Activated CD4-positive, alpha-beta T cell treated with anti-CD3 and anti-CD28 coated beads, Interleukin-2, amount 10 ng/mL, durations not matched to agents 7 days and 5 days (primary cell): ENCODE measurements around the gene RBM46. TPM values are rescaled to one million over a fixed set of nuclear protein-coding genes. Genes with fewer than 3 reads are reported as not detected.

Experiments used
- CTCF ChIA-PET: fragments of 350-600 bp; sonication (Branson Sonifier 250); formaldehyde crosslinking; loops from one replicate; lab custom pipeline; 2021; ENCODE audit warnings: antibody characterized with exemption; lab: Charles Lee
- POLR2A ChIA-PET: fragments of 350-600 bp; sonication (Branson Sonifier 250); formaldehyde crosslinking; loops from one replicate; lab custom pipeline; 2021; ENCODE audit warnings: antibody characterized with exemption; lab: Charles Lee
- DNase-seq: peaks from one replicate; pipeline ENCODE4 v3.0.0-alpha.2; 2020
- H3K27ac Mint-ChIP-seq: one replicate; pipeline ENCODE4 v1.8.0; 2021; ENCODE audit warnings: mild to moderate bottlenecking, moderate library complexity, mixed read lengths
- H3K27me3 Mint-ChIP-seq: one replicate; pipeline ENCODE4 v1.8.0; 2021; ENCODE audit warnings: mixed read lengths
- H3K36me3 Mint-ChIP-seq: one replicate; pipeline ENCODE4 v1.8.0; 2021; ENCODE audit warnings: low read depth, mixed read lengths
- H3K4me1 Mint-ChIP-seq: one replicate; pipeline ENCODE4 v1.8.0; 2021; ENCODE audit warnings: mixed read lengths
- H3K4me3 Mint-ChIP-seq: one replicate; pipeline ENCODE4 v1.8.0; 2021; ENCODE audit warnings: mild to moderate bottlenecking, moderate library complexity, mixed read lengths
- H3K9me3 Mint-ChIP-seq: one replicate; pipeline ENCODE4 v1.8.0; 2021; ENCODE audit warnings: mixed read lengths
- total RNA-seq, 2 experiments: library from RNA; stranded (reverse); gene quantifications; one replicate each; pipeline ENCODE4 v1.2.3, GENCODE V29; 2021

The RBM46 gene
- total RNA-seq, 2 experiments from 2014 or later, result not detected

- Mint-ChIP-seq H3K27ac (no peak overlapping the region), H3K4me3 (no peak overlapping the region), H3K4me1 (no peaks in the 10 kb centered on the region), H3K27me3 (peaks cover 3% of the 10 kb centered on the region), H3K9me3 (no peaks in the 10 kb centered on the region), H3K36me3 (no peaks in the 10 kb centered on the region)
- DNase-seq, result no peak
- CTCF ChIA-PET, result no interaction called here
- POLR2A ChIA-PET, result no interaction called here
Measured at GRCh38 chr4:154757713-154758112, 23.4 kb upstream of the RBM46 start.

GRCh38 chr4:154760895-154761294 is 20.2 kb upstream of the RBM46 start:
- DNase-seq, result no peak
- Mint-ChIP-seq H3K36me3 (no peaks in the 10 kb centered on the region), H3K4me3 (no peak overlapping the region), H3K4me1 (no peaks in the 10 kb centered on the region), H3K27me3 (peaks cover 1% of the 10 kb centered on the region), H3K27ac (no peak overlapping the region), H3K9me3 (no peaks in the 10 kb centered on the region)
- CTCF ChIA-PET, result no interaction called here
- POLR2A ChIA-PET, result no interaction called here

DNA sequence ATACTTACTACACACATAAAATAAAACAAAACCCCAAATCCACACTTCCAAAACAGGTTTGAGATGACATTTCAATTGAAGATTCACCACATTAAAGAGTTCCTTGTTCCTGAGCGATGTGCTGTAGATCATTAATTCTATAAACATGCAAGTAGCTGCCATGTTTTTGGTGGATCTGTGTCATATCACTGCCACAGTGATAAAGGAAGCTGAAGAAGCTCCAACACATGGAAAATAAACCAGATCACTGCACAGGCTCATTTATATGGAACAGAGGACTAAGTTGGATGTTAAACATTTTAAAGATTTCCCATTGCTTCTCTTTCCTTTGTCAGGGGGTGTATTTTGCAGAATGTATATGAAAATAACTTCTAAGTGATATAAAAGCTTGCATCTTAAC is 2.8 kb upstream of the RBM46 start:
- H3K4me1 Mint-ChIP-seq, result no peaks in the 10 kb centered on the region
- no peak overlapping the region for H3K4me3 Mint-ChIP-seq
- no peaks in the 10 kb centered on the region for H3K36me3 Mint-ChIP-seq
- H3K27ac Mint-ChIP-seq, result no peak overlapping the region
- no peaks in the 10 kb centered on the region for H3K9me3 Mint-ChIP-seq
- ChIA-PET CTCF (no interaction called here), POLR2A (no interaction called here)
- no peak for DNase-seq
- peaks cover 15% of the 10 kb centered on the region for H3K27me3 Mint-ChIP-seq

- POLR2A ChIA-PET, result no interaction called here
- Mint-ChIP-seq H3K27ac (no peak overlapping the region), H3K9me3 (no peaks in the 10 kb centered on the region), H3K27me3 (peaks cover 18% of the 10 kb centered on the region), H3K4me1 (no peaks in the 10 kb centered on the region), H3K36me3 (no peaks in the 10 kb centered on the region), H3K4me3 (no peak overlapping the region)
- no peak for DNase-seq
- CTCF ChIA-PET, result no interaction called here
Measured at GRCh38 chr4:154779362-154779947, 1.6 kb upstream of the RBM46 start.

- Mint-ChIP-seq H3K4me3 (no peak overlapping the region), H3K4me1 (no peaks in the 10 kb centered on the region), H3K9me3 (no peaks in the 10 kb centered on the region), H3K36me3 (no peaks in the 10 kb centered on the region), H3K27me3 (peaks cover 11% of the 10 kb centered on the region), H3K27ac (no peak overlapping the region)
- DNase-seq, result no peak
- ChIA-PET CTCF (no interaction called here), POLR2A (no interaction called here)
Measured at GRCh38 chr4:154781983-154782293, 866 bp downstream of the RBM46 start.

DNA sequence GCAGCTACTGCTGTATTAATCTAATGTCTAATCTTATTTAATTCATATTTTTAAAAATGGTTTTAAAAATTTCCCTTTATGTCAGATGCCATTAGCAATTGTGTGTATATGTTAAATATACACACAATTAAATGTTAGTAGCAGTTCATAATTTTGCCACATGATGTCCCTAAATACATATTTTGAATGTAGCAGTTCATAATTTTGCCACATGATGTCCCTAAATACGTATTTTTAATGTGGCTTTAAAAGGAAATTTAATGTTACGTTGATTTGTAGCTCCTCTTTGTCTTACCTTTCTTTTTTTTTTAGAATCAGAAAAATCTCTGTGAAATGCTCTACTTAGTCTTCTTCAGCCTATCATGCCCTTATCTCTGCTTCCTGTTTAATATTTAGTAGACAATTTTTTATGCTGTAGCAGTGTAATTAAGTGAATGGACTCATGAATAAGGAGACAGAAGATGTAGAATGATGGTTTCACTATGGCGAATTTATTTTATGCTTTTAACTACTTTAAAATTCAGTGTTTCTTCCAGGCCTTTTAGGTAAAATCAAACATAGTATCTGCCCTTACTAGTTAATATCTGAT is 26.1 kb downstream of the RBM46 start:
- no peak for DNase-seq
- H3K36me3 Mint-ChIP-seq, result no peaks in the 10 kb centered on the region
- H3K27ac Mint-ChIP-seq, result no peak overlapping the region
- ChIA-PET CTCF (no interaction called here), POLR2A (no interaction called here)
- H3K4me3 Mint-ChIP-seq, result no peak overlapping the region
- H3K9me3 Mint-ChIP-seq, result no peaks in the 10 kb centered on the region
- H3K27me3 Mint-ChIP-seq, result peaks cover 2% of the 10 kb centered on the region
- no peaks in the 10 kb centered on the region for H3K4me1 Mint-ChIP-seq

DNA sequence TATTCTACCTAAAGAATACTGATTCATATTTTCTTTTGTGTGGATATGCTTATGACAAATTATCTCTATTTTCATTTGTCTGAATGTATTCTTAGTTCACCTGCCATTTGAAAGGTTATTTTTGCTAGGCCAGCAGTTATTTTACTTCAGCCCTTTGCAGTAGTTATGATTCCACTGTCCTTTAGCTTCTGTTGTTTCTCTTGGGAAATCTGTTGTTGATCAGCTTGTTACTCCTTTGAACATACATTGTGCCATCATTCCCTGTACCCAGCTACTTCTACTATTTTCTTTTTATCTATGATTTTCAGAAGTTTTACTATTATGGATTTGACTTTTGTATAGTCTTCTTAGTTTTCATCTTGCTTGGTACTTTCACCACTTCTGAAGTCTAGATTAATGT is 37.2 kb downstream of the RBM46 start:
- Mint-ChIP-seq H3K4me1 (no peaks in the 10 kb centered on the region), H3K9me3 (no peaks in the 10 kb centered on the region), H3K36me3 (no peaks in the 10 kb centered on the region), H3K4me3 (no peak overlapping the region), H3K27ac (no peak overlapping the region), H3K27me3 (peaks cover 8% of the 10 kb centered on the region)
- POLR2A ChIA-PET, result no interaction called here
- no peak for DNase-seq
- CTCF ChIA-PET, result no interaction called here

- H3K9me3 Mint-ChIP-seq, result no peaks in the 10 kb centered on the region
- H3K27ac Mint-ChIP-seq, result no peak overlapping the region
- ChIA-PET POLR2A (no interaction called here), CTCF (no interaction called here)
- peaks cover 10% of the 10 kb centered on the region for H3K27me3 Mint-ChIP-seq
- H3K4me3 Mint-ChIP-seq, result no peak overlapping the region
- H3K36me3 Mint-ChIP-seq, result no peaks in the 10 kb centered on the region
- H3K4me1 Mint-ChIP-seq, result no peaks in the 10 kb centered on the region
- no peak for DNase-seq
Measured at GRCh38 chr4:154822775-154823174, 41.7 kb downstream of the RBM46 start.

DNA sequence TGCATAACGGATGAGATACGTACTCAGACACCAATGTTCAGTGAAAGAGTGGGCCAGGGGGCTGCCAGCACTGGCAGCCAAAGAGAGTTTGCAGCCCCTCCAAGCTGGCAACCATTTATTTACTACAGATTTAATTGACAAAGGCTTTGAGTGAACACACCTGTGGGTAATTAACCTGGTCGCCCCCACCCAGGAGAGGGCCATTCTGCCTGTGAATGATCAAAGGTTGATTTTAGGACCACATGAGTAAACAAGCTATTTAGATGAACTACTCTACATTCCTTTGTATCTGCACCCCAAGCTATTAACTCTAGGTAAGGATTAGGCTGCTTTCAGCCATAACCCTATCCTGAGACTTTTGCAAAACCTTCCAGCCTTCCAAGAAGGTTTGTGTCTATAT is 55.0 kb downstream of the RBM46 start:
- H3K4me3 Mint-ChIP-seq, result no peak overlapping the region
- ChIA-PET CTCF (interaction anchor here (0.6 kb wide), 1 partner anchor 1404 kb away, joined by 4 read pairs; no protein-coding TSS in a partner anchor), POLR2A (no interaction called here)
- no peaks in the 10 kb centered on the region for H3K9me3 Mint-ChIP-seq
- no peaks in the 10 kb centered on the region for H3K36me3 Mint-ChIP-seq
- H3K27me3 Mint-ChIP-seq, result no peaks in the 10 kb centered on the region
- H3K4me1 Mint-ChIP-seq, result no peaks in the 10 kb centered on the region
- DNase-seq, result no peak
- H3K27ac Mint-ChIP-seq, result no peak overlapping the region

DNA sequence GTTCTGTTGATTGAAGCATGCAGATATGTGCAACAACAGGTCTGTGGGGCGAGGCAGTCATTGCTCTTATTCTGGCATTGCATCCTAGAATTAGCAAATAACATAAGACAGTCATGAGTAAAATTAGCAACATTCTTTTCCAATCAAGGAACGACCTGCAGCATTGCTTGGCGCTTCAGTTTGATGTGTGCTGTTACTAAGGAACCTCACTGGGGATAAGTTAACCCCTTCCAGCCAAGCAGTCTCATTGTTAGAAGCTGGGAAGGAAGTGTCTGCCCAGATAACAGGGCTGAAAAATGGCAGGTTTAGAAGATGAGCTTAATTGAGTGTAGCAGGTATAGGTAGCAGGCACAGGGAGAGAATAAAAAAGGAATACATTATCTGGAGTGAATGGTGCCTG is 55.4 kb downstream of the RBM46 start:
- no peaks in the 10 kb centered on the region for H3K4me1 Mint-ChIP-seq
- no peak overlapping the region for H3K27ac Mint-ChIP-seq
- no peak overlapping the region for H3K4me3 Mint-ChIP-seq
- H3K27me3 Mint-ChIP-seq, result no peaks in the 10 kb centered on the region
- CTCF ChIA-PET, result interaction anchor here (0.6 kb wide), 1 partner anchor 1403 kb away, joined by 4 read pairs; no protein-coding TSS in a partner anchor
- H3K36me3 Mint-ChIP-seq, result no peaks in the 10 kb centered on the region
- POLR2A ChIA-PET, result no interaction called here
- H3K9me3 Mint-ChIP-seq, result no peaks in the 10 kb centered on the region
- DNase-seq, result no peak

DNA sequence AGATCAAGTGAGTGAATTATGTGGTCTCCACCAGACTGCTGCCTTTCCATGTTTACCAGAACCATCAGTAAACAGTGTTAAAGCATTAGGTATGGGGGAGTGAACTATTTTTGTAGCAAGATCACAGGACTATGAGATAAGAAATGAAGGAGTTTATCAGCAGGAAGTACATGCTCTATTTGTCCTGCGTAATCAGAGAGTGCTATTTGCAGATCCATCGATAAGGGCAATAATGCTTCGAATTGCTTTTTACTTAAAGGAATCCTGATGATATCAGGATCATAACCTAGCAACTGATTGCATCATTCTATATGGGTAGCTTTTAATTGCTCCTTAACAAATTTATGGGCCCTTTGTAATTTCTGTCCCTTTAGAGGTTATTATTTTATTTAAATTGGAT is 57.1 kb downstream of the RBM46 start:
- ChIA-PET POLR2A (no interaction called here), CTCF (no interaction called here)
- Mint-ChIP-seq H3K36me3 (no peaks in the 10 kb centered on the region), H3K27ac (no peak overlapping the region), H3K4me1 (no peaks in the 10 kb centered on the region), H3K27me3 (no peaks in the 10 kb centered on the region), H3K4me3 (no peak overlapping the region), H3K9me3 (no peaks in the 10 kb centered on the region)
- no peak for DNase-seq

GRCh38 chr4:154838694-154839093 is 57.6 kb downstream of the RBM46 start:
- H3K27me3 Mint-ChIP-seq, result no peaks in the 10 kb centered on the region
- ChIA-PET POLR2A (no interaction called here), CTCF (interaction anchor here (1.5 kb wide), 1 partner anchor 10 kb away, joined by 3 read pairs; no protein-coding TSS in a partner anchor)
- no peak overlapping the region for H3K27ac Mint-ChIP-seq
- H3K9me3 Mint-ChIP-seq, result no peaks in the 10 kb centered on the region
- DNase-seq, result no peak
- no peaks in the 10 kb centered on the region for H3K36me3 Mint-ChIP-seq
- no peaks in the 10 kb centered on the region for H3K4me1 Mint-ChIP-seq
- no peak overlapping the region for H3K4me3 Mint-ChIP-seq

- H3K27ac Mint-ChIP-seq, result no peak overlapping the region
- no peaks in the 10 kb centered on the region for H3K36me3 Mint-ChIP-seq
- H3K4me3 Mint-ChIP-seq, result no peak overlapping the region
- H3K9me3 Mint-ChIP-seq, result no peaks in the 10 kb centered on the region
- ChIA-PET POLR2A (no interaction called here), CTCF (no interaction called here)
- no peaks in the 10 kb centered on the region for H3K27me3 Mint-ChIP-seq
- H3K4me1 Mint-ChIP-seq, result no peaks in the 10 kb centered on the region
- no peak for DNase-seq
Measured at GRCh38 chr4:154854362-154854761, 73.3 kb downstream of the RBM46 start.

DNA sequence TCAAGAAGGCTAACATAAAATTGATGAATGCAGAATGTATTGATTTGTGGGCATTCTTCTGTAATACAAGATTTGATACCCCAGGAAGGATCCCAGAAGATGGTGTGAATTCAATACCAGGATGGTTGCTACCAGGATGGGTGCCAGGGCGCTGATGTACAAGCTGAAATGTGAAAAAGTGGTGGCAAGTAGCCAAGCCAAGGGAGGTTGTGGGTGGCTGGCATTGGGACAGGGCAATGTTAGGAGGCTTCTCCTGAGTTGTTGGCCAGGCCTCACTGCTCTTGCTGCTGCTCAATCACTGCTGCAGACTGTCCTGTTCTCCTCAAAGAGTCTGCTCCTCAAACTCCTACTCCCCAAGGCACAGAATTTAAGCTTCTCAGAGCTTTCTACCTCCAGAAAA is 77.1 kb downstream of the RBM46 start:
- no peaks in the 10 kb centered on the region for H3K27me3 Mint-ChIP-seq
- H3K36me3 Mint-ChIP-seq, result no peaks in the 10 kb centered on the region
- H3K9me3 Mint-ChIP-seq, result peaks cover under 1% of the 10 kb centered on the region
- H3K4me1 Mint-ChIP-seq, result no peaks in the 10 kb centered on the region
- H3K4me3 Mint-ChIP-seq, result no peak overlapping the region
- DNase-seq, result no peak
- CTCF ChIA-PET, result no interaction called here
- POLR2A ChIA-PET, result no interaction called here
- no peak overlapping the region for H3K27ac Mint-ChIP-seq
